Peyer's patch (tissue), 4 donors: ENCODE measurements around the gene SMIM1. TPM values are rescaled to one million over a fixed set of nuclear protein-coding genes. Genes with fewer than 3 reads are reported as not detected.

Experiments
- DNase-seq, 3 donors: peaks; one replicate each; pipeline ENCODE4 v3.0.0-alpha.2; 2017 to 2019
- H3K27ac ChIP-seq, 4 donors: fragments of 200-600 bp; sonication (generic); one replicate each; pipeline ENCODE4 v1.5.1; 2016 to 2019
- H3K27me3 ChIP-seq, 2 donors: fragments of 200-600 bp; sonication (generic); one replicate each; pipeline ENCODE4 v1.5.1; 2019
- H3K36me3 ChIP-seq, 3 donors: fragments of 200-600 bp; sonication (generic); one replicate each; pipeline ENCODE4 v1.5.1; 2016 to 2019
- H3K4me1 ChIP-seq, 4 donors: fragments of 200-600 bp; sonication (generic); one replicate each; pipeline ENCODE4 v1.5.1; 2016 to 2019
- H3K4me3 ChIP-seq, 4 donors: fragments of 200-600 bp; sonication (generic); 1 replicate in 3 of 4; 2 replicates in 1 of 4; pipeline ENCODE4 v1.5.1; 2016 to 2019; ENCODE audit warnings: mild to moderate bottlenecking in 1 of 4
- H3K9me3 ChIP-seq, 4 donors: fragments of 200-600 bp; sonication (generic); one replicate each; pipeline ENCODE4 v1.5.1; 2016 to 2019; ENCODE audit warnings: mild to moderate bottlenecking in 1 of 4
- POLR2A ChIP-seq, 2 donors: fragments of 450-650 bp; IDR thresholded peaks; one replicate each; pipeline ENCODE4 v1.5.1; 2017; ENCODE audit warnings: antibody characterized with exemption in 2 of 2, mild to moderate bottlenecking in 2 of 2, moderate library complexity in 2 of 2
- total RNA-seq, 4 donors: library from RNA; depleted of rRNA; stranded (reverse); fragments of >200 nt; gene quantifications; one replicate each; pipeline ENCODE4 v1.1.0, GENCODE V29; 2016
- TF ChIP-seq, protein P1 (sequence below), 6 experiments: fragments of 450-650 bp in 4 of 6; fragments of 200-600 bp in 2 of 6; sonication (generic) in 1 of 6; IDR thresholded peaks; one replicate each; pipeline ENCODE4 v1.5.1; 2017 to 2019; ENCODE audit warnings: antibody characterized with exemption in 6 of 6, mild to moderate bottlenecking in 3 of 6, moderate library complexity in 1 of 6

The SMIM1 gene
- total RNA-seq, 4 donors from 2014 or later: not detected

DNA sequence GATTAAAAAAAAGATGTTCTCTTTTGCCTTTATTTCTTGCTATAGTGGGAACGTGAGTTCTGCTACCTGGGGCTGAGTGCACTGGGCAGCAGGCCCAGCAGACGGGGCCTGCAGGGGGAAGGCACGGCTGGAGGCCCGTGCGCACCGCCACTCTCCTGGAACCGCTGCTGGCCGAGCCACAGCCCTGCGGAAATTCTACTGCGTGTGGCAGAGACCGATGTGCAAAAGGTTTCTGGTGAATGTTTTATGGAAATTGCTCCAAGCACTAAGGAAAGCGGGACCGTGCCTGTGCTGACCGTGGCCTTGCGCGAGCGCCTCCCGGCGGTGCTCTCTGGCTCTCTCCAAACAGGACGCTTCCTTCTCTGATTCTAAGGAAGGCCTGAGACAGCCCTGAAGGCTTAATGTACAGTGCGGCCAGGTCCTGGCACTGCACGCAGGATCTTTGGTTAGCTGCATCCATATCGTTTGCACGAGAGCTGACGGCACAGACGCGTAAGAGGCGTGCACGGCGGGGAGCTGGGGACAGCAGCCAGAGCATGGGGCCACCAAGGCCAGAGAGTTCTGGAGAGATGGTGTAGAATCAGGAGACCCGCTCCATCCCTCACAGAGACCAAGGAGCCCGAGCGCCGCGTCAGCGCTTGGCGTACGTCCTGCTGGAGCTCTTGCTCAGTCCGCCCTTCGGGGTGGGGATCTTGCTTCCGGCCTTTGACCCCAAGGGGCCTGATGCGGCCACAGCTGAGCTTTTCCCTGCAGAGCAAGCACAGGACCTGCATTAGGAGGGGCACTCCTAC is 42.4 kb downstream of the SMIM1 start:
- Histone ChIP-seq H3K4me3 (no peak overlapping the region), H3K27me3 (no peaks in the 10 kb centered on the region), H3K4me1 (no peaks in the 10 kb centered on the region), H3K27ac (no peak overlapping the region), H3K36me3 (peaks cover 0 to 24% (median 0%) of the 10 kb centered on the region in 3 donors), H3K9me3 (no peaks in the 10 kb centered on the region)
- TF ChIP-seq, protein P1, sequence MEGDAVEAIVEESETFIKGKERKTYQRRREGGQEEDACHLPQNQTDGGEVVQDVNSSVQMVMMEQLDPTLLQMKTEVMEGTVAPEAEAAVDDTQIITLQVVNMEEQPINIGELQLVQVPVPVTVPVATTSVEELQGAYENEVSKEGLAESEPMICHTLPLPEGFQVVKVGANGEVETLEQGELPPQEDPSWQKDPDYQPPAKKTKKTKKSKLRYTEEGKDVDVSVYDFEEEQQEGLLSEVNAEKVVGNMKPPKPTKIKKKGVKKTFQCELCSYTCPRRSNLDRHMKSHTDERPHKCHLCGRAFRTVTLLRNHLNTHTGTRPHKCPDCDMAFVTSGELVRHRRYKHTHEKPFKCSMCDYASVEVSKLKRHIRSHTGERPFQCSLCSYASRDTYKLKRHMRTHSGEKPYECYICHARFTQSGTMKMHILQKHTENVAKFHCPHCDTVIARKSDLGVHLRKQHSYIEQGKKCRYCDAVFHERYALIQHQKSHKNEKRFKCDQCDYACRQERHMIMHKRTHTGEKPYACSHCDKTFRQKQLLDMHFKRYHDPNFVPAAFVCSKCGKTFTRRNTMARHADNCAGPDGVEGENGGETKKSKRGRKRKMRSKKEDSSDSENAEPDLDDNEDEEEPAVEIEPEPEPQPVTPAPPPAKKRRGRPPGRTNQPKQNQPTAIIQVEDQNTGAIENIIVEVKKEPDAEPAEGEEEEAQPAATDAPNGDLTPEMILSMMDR (IDR thresholded peaks at IDR 0.05): no peak
- TF ChIP-seq POLR2A (IDR thresholded peaks at IDR 0.05): no peak
- no peak for DNase-seq

DNA sequence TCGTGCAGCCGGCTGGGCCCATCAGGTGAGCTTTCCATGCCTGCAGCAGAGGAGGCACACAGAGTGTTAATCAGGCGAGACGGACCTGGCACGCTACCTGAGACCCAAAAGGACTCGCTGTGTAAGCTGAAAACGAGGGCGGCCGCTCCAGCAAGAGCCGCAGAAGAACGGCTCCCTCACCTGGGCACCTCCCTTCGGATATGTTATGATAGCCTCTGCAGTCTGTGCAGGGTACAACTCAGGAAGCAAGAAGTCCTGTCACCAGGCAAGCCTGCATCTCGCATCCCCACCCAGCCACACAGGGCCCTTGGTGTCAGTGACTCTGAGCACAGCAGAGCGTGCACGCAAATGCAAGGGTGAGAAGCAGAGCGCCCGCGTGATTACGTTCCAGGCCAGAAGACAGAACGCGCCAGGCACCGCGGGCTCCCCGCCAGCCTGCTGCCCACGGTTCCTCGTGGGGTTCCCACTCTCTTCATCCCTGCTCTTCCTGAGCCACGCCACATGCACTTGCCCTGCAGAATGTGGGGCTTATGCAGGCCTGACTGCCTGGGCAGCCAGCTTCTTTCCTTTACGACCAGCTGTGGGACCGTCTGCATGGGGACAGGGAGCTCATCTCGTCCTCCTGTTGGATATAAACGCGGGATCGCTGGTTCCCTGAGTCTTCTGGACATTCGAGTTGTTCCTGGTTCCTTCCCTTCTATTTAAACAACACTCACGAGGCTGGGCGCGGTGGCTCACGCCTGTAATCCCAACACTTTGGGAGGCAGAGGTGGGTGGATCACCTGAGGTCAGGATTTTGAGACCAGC is 44.0 kb downstream of the SMIM1 start:
- DNase-seq: no peak
- Histone ChIP-seq H3K27me3 (no peaks in the 10 kb centered on the region), H3K27ac (no peak overlapping the region), H3K4me1 (no peaks in the 10 kb centered on the region), H3K9me3 (no peaks in the 10 kb centered on the region), H3K36me3 (peaks cover 0 to 40% (median 0%) of the 10 kb centered on the region in 3 donors), H3K4me3 (no peak overlapping the region)
- TF ChIP-seq POLR2A (IDR thresholded peaks at IDR 0.05): no peak
- TF ChIP-seq, protein P1 (IDR thresholded peaks at IDR 0.05): no peak

DNA sequence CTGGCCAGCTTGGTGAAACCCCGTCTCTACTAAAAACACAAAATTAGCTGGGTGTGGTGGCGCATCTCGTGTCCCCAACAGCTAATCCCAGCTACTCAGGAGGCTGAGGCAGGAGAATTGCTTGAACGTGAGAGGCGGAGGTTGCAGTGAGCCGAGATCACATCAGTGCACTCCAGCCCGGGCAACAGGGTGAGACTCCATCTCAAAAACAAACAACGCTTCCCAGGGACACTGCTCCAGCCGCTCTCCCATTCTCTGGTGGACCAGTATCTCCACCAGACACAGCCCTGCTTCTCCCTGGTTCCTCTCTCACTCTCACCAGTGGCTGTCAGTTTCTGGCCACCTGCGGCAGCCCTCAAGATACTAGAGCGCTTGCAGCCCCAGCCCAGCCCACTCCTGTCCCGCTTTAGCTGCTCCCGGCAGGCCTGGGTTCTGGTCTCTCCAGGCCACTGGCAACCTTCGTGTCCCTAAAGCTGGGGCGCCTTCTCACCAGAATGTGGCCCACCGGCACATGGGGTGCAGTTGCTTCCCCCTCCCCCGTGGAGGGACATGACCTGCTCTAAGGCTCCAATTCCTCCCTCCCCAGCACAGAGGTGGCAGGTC is 44.7 kb downstream of the SMIM1 start:
- TF ChIP-seq, protein P1 (IDR thresholded peaks at IDR 0.05): no peak
- TF ChIP-seq POLR2A (IDR thresholded peaks at IDR 0.05): no peak
- Histone ChIP-seq H3K4me1 (no peaks in the 10 kb centered on the region), H3K9me3 (no peaks in the 10 kb centered on the region), H3K4me3 (no peak overlapping the region), H3K27ac (no peak overlapping the region), H3K27me3 (no peaks in the 10 kb centered on the region), H3K36me3 (peaks cover 0 to 45% (median 0%) of the 10 kb centered on the region in 3 donors)
- DNase-seq: no peak

DNA sequence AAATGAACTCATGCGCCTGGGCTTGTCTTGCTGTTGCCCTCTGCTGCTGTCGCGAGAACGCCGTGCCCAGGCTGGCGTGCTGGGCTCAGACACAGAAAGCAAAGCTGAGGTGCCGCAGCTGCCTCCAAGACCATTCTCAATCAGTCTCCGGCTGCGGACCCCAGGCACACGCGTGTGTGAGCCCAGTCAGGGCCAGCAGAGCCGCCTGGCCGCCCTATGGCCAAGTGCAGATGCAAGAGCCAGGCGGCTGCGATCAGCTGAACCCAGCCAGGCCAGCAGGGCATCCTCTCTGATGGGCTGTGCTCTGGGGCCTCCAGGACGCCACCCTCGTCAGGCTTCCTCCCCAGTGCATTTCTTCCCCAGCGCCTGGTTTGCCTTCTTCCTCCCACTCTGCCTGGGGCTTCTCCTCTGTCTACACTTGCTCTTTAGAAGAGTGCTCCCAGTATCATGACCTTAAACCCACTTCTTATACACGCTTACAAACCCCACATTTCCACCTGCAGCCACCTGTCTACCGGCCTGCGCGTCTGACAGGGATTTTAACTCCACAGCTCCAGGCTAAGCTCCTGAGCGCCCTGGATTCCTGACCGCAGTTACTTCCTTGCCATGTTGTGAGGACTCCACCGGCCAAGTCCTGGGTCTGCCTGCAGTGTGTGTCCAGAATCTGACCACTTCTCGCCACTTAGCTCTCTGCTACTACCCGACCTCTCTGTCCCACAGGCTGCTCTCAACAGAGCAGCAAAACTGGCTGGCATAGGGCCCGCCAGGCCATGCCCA is 45.5 kb downstream of the SMIM1 start:
- H3K27ac ChIP-seq: no peak overlapping the region
- H3K36me3 ChIP-seq: peaks cover 0 to 53% (median 0%) of the 10 kb centered on the region in 3 donors
- no peak overlapping the region for H3K4me3 ChIP-seq
- TF ChIP-seq, protein P1 (IDR thresholded peaks at IDR 0.05): no peak
- no peak for TF ChIP-seq POLR2A (IDR thresholded peaks at IDR 0.05)
- no peaks in the 10 kb centered on the region for H3K27me3 ChIP-seq
- no peak for DNase-seq
- no peaks in the 10 kb centered on the region for H3K4me1 ChIP-seq
- no peaks in the 10 kb centered on the region for H3K9me3 ChIP-seq

DNA sequence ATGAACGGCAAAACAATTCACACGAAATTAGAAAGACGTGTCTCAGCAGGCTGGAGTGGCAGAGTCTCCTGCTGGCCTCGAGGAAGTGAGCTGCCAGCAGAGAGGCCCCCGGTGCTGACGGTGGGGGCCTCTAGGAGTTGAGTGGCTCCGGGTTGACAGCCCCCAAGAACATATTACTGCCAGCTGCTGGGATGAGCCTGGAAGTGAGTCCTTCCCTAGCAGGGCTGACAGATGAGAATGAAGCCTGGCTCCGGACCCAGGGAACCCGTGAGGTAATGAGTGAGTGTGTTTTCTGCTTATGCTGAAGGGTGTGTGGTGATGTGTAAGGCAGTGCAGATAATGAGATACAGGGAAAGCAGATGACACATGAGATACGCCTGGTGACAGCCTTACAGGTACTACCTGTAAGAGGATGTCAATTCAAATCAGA is 47.2 kb downstream of the SMIM1 start:
- Histone ChIP-seq H3K4me3 (no peak overlapping the region), H3K4me1 (no peaks in the 10 kb centered on the region), H3K27me3 (no peaks in the 10 kb centered on the region), H3K27ac (no peak overlapping the region), H3K36me3 (peaks cover 0 to 58% (median 0%) of the 10 kb centered on the region in 3 donors), H3K9me3 (no peaks in the 10 kb centered on the region)
- DNase-seq: no peak
- no peak for TF ChIP-seq POLR2A (IDR thresholded peaks at IDR 0.05)
- TF ChIP-seq, protein P1 (IDR thresholded peaks at IDR 0.05): no peak
